HG02610 (cell line): ENCODE results near the gene TSEN15.

Experiments
- ATAC-seq: cut with Tn5 transposase; IDR thresholded peaks from one replicate; pipeline ENCODE4 v1.9.1; 2021; ENCODE audit warnings: mild to moderate bottlenecking, moderate library complexity; ENCODE audit not compliant: unreplicated experiment

The TSEN15 gene

GRCh38 chr1:184052194-184052559 lies 647 bp downstream of the TSEN15 start:
- no peak for ATAC-seq

- ATAC-seq = no peak
These were observed 1.2 kb downstream of the TSEN15 start for GRCh38 chr1:184052750-184053149.

GRCh38 chr1:184053881-184054280 lies 2.4 kb downstream of the TSEN15 start:
- ATAC-seq = no peak

GRCh38 chr1:184056921-184057555 lies 5.5 kb downstream of the TSEN15 start:
- no peak for ATAC-seq

GRCh38 chr1:184059887-184060286 lies 8.4 kb downstream of the TSEN15 start:
- ATAC-seq = no peak

- no peak for ATAC-seq
These were observed 8.8 kb downstream of the TSEN15 start for GRCh38 chr1:184060316-184060715.

GRCh38 chr1:184061396-184062003 lies 10.0 kb downstream of the TSEN15 start:
- ATAC-seq = no peak

GRCh38 chr1:184062640-184063286 lies 11.2 kb downstream of the TSEN15 start:
- ATAC-seq = no peak

GRCh38 chr1:184065559-184065958 lies 14.0 kb downstream of the TSEN15 start:
- no peak for ATAC-seq

GRCh38 chr1:184068354-184068753 lies 16.8 kb downstream of the TSEN15 start:
- no peak for ATAC-seq

GRCh38 chr1:184069675-184070074 lies 18.1 kb downstream of the TSEN15 start:
- no peak for ATAC-seq

- ATAC-seq = no peak
These were observed 20.8 kb downstream of the TSEN15 start for GRCh38 chr1:184072376-184072775.

GRCh38 chr1:184074383-184074782 lies 22.9 kb downstream of the TSEN15 start:
- ATAC-seq = no peak

GRCh38 chr1:184075055-184076029 lies 23.8 kb downstream of the TSEN15 start:
- no peak for ATAC-seq

- no peak for ATAC-seq
These were observed 27.2 kb downstream of the TSEN15 start for GRCh38 chr1:184078564-184079249.

- no peak for ATAC-seq
These were observed 28.8 kb downstream of the TSEN15 start for GRCh38 chr1:184080309-184080708.

- no peak for ATAC-seq
These were observed 31.2 kb downstream of the TSEN15 start for GRCh38 chr1:184082541-184083415.

GRCh38 chr1:184085667-184086066 lies 34.1 kb downstream of the TSEN15 start:
- no peak for ATAC-seq

GRCh38 chr1:184088037-184088436 lies 36.5 kb downstream of the TSEN15 start:
- ATAC-seq = no peak

- no peak for ATAC-seq
These were observed 41.5 kb downstream of the TSEN15 start for GRCh38 chr1:184093071-184093470.
